GM19397 (cell line): ENCODE results near the gene C2orf68.
"Not testable (repeated sequence)": the region's sequence is repeated elsewhere in the genome, so short reads cannot be mapped to it uniquely, and the experiment has no call there.

Experiments
- ATAC-seq: cut with Tn5 transposase; IDR thresholded peaks from one replicate; pipeline ENCODE4 v1.9.1; 2021; ENCODE audit warnings: mild to moderate bottlenecking, moderate library complexity; ENCODE audit not compliant: unreplicated experiment

The C2orf68 gene

DNA sequence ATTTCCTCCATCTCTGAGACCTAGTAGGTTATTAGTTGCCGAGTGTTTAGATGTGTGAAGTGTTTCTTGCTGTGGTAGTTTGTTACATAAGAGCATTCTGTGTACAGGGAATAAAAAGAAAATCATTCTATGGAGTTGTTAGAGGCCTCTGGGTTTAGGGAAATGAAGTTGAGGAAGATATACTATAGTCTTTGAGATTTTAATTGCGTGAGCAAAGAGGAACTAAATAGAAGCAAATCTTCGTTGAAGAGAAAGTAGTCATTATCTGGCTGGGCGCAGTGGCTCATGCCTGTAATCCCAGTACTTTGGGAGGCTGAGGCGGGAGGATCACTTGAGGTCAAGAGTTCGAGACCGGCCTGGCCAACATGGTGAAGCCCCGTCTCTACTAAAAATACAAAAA is 23.1 kb upstream of the C2orf68 start:
- no peak for ATAC-seq

GRCh38 chr2:85631316-85631715 is 19.4 kb upstream of the C2orf68 start:
- ATAC-seq: no peak

- peak; percentile 61 for ATAC-seq
These were observed 16.8 kb upstream of the C2orf68 start for GRCh38 chr2:85628658-85629057.

DNA sequence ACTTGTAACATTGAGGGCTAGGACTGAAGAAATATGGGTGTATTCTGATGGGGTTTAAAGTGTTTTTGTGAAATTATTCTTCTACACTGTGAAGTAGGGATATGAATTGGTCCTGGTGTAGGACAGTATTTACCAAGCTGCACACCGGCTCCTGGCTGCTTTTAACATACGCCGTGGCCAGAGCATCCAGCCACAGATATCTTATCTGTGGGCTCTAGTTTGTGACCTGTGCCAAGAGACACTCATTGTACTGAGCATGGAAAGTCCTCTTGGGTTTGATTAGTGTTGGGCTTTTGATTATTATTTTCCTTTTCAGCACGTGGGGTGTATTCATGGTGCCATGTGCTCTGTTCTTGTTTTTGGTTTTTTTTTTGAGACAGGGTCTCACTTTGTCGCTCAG is 12.1 kb upstream of the C2orf68 start:
- ATAC-seq: no peak

DNA sequence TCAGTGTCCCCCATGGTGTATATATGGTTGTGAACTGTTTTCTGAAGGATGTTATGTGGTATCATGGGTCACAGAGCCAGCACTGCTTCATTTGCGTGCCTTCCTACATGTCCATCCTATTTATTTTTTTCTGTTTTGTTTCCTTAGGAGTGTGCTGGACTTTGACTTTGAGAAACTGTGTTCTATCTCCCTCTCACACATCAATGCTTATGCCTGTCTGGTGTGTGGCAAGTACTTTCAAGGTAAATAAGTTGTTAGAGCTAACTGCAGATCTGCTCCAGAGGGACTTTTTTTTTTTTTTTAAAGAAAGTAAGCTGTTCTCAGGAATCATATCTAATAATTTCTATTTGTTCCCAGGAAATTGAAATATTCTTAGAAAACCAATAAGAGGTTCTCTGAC is 9.5 kb upstream of the C2orf68 start:
- no peak for ATAC-seq

GRCh38 chr2:85619617-85620016 is 7.8 kb upstream of the C2orf68 start:
- no peak for ATAC-seq

DNA sequence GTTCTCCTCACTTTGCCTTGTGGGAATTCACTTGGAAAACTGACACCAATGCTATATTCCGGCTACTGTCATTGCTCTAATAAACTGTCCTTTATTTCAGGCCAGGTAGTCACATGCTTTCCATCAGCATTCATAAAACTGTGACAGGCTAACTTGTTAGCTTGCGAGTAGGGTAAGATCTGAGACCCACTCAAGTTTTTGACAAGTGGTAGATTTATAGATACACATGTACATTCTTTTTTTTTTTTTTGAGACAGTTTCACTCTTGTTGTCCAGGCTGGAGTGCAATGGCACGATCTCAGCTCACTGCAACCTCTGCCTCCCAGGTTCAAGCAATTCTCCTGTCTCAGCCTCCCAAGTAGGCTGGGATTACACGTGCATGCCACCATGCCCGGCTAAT is 5.9 kb upstream of the C2orf68 start:
- not testable (repeated sequence) for ATAC-seq

GRCh38 chr2:85615413-85615728 is 3.5 kb upstream of the C2orf68 start:
- no peak for ATAC-seq

DNA sequence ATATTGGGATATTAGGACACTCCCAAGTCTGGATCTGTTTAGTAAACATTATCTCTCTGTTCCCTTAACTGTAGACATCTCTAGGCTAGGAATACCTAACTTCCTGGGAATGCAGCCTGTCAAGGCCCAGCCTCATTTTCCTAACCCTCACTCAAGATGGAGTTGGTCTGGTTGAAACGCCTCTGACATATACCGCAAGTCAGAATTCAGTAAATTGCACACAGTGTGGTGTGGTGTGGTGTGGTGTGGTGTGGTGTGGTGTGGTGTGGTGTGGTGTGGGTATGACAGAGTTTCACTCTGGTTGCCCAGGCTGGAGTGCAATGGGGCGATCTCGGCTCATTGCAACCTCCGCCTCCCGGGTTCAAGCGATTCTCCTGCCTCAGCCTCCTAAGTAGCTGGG is 2.9 kb upstream of the C2orf68 start:
- ATAC-seq: not testable (repeated sequence)

GRCh38 chr2:85613717-85614515 is 2.0 kb upstream of the C2orf68 start:
- ATAC-seq: no peak

DNA sequence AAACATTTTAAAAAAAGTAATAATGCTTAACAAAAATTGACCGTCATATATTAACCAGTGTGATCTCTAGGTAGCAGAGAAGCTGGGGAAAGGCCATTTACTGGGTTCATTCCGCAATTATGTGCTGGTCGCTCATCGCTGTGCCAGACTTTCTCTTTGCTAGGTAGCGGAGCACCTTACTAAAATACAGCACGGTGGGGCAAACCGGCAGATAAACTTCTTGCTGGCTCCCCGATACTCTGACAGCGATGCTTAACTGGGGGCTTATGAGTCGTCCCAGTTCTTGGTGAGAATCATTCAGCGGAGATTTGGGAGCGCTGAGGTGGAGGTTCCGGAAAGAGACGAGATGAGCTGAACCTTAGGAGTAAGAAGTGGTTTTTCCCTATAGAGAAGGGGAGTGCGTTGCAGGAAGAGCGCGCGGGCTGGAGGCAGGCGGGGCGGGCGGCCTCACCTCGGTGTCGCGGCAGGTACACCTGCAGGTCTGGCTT is 605 bp downstream of the C2orf68 start:
- no peak for ATAC-seq

DNA sequence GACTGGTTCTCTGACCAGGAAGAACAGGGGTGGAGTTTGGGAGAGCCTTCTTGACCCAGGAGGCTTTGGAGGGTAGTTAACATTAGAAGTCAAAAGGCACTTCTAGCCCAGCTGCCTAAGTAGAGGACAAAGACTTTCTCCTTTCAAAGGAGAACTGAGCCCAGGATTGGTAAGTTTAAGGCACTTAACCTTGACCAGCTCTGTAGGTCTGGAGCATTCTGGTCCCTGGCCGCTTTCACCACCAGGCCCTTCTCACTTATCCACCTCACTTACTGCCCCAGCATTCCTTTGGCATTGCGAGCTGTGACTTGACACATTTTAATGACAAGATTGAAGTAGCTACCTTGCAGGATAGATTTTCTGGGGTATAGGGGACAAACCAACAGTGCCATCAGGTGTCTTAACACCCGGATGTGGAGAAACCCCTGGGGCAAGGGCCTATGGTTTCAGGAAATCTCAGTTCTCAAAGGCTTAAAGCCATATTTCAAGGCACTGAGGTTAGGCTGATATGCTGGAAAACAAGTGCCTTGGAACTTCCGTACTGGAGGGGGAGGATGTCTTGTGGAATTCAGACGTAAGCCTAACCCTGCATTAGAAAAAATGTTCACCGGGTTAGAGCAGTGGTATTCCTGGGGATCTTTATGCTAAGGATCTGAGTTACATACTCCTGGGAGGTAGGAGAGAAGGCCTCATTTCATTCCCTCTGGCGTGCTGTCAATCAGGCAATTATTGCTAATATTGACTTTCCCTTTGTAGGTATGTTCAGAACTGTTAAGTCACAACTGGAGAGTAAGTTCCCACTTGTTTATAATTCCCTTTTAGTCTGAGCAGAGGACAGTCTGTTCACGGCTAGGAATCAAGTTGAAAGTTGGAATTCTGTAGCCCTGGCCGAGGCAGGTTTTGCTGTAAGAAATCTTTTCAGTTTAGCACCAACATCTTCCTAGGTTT is 4.3 kb downstream of the C2orf68 start:
- ATAC-seq: no peak

DNA sequence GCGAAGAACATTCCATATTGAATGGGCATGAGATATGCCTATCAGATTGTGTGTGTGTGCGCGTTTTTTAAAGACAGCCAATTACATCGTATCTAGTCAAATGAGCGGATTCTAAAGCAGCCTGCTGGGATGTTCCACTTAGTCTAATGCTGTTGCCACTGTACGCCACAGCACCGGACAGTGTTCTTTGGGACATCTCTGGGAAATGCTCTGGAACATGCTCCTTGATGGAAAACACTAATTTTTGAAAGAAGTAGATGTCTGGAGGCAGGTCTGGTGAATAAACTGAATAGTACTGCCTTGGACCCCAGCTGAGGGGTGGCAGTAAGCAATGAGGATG is 5.8 kb downstream of the C2orf68 start:
- no peak for ATAC-seq

DNA sequence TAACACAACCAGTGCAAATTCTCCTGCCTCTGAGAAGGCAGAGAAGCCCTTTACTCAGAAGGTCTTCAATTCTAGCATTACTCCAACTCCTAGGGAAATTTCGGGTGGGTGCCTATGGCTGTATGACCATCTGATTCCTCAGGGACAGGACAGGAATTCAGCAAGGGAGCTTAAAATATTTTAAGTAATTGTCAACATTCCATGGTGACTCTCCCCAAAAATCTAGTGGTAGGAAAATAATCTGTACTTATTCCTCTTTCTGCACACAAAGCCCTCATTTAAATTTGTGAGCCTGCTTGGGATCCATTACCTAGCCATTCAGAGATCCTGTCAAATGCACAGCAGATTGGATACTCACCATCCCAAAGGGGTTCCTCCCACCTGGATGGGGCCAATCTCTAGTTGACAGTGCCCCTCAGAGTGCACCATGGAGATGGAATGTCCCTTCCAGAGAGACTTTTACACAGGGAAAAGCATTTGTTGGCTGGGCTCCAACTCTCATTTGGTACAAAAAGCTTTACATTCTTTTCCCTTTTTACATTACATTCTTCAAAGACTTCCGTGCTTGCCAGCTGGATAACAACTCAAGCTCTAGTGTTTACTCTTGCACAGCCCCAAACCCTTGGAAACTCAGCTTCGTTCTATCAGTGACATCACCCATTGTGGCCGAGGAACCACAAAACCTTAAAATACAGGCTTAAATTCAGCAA is 6.3 kb downstream of the C2orf68 start:
- no peak for ATAC-seq

DNA sequence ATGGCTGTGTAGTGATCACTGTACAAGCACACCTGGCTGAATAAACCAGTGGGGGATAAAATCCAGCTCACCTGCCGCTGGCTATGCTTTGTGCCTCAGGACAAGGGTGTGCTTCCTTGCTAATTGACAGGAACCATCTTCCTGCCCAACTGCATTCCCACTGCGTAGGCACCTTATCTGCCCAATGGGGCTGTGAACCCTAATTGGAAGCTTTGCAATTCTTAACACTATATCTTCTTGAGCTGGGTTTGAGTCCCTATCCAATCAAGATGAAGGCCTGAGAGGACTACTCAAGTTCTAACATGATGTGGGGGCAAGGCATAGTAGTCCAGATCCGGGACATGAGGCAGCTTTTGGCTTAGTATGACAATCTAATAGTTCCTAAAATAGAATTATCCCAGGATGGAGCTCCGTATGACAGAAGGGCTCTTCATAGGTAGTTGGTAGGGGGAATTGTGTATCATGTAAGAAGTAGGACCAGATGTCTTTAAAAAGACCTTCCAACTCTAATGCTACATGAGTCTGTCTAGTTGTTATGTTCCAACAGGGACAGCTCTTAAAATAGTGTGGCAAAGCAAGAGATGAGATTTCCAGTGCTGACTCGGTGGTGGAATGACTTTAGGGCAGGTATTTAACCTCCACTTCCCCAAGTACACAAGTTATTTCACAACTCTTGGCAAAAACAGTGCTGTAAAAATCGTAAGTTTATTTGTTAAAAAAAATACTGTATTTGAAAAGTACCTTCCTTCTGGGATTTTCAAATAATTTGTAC is 7.1 kb downstream of the C2orf68 start:
- no peak for ATAC-seq

GRCh38 chr2:85604133-85604444 is 7.8 kb downstream of the C2orf68 start:
- not testable (repeated sequence) for ATAC-seq

- peak; percentile 94 for ATAC-seq
These were observed 9.2 kb downstream of the C2orf68 start, which contains the start of gene TMEM150A for GRCh38 chr2:85602476-85603234. Gene TMEM150A, minus strand, starts transcription at chr2:85602698. Its CDS starts 750 bp downstream, at chr2:85601948.

DNA sequence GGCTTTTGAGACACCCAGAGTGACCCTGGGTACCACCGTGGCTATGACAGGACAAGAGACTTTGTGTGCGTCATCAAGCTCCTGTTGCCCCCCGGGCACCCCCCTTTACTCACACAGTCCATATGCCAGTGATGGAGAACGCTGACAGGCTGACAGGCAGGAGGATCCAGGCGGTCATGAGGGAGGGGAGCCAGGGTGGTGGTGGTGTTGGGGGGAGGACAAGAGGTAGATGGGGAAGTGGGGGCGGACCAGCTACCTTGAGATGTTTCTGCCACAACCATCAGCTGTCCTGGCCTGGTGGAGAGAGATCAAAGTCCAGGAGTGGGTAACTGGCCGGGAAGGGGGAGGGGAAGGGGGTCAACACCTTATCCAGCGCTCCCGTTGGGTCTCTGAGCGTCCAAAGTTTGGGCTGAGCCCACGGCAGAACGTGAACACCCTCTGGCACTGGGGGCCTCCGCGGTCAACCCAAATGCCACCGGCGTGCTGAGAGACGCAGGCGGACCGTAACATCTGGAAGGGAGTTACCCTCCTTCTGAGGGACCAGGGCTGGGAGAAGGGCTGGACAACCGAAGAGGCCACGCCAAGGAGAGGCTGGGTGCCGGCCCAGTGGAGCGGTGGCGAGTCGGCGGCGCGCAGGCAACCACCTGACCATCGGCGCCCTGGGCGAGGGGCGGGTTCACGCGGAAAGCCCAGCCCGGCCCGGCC is 9.9 kb downstream of the C2orf68 start:
- ATAC-seq: peak; percentile 45
